HepG2 (cell line): ENCODE measurements around the gene ECSCR. TPM values are rescaled to one million over a fixed set of nuclear protein-coding genes. Genes with fewer than 3 reads are reported as not detected.
A peak's percentile ranks its signal among the peaks of the same experiment; 100 is the strongest.

ENCODE experiments used
- ATAD3A ChIP-seq: sonication (generic); formaldehyde crosslinking; IDR thresholded peaks from 2 replicates; pipeline ENCODE4 v1.4.0; 2020; ENCODE audit warnings: missing genetic modification reagents
- CHCHD3 ChIP-seq: sonication (generic); formaldehyde crosslinking; IDR thresholded peaks from 2 replicates; pipeline ENCODE4 v1.8.0; 2022; ENCODE audit warnings: mild to moderate bottlenecking, missing genetic modification reagents, moderate library complexity
- HOXA7 ChIP-seq: sonication (generic); formaldehyde crosslinking; IDR thresholded peaks from 2 replicates; pipeline ENCODE4 v1.8.1; 2022; ENCODE audit warnings: mild to moderate bottlenecking, missing genetic modification reagents, moderate library complexity
- KLF15 ChIP-seq: sonication (generic); formaldehyde crosslinking; IDR thresholded peaks from 2 replicates; pipeline ENCODE4 v1.8.1; 2023; ENCODE audit warnings: borderline replicate concordance, mild to moderate bottlenecking, inconsistent platforms, missing genetic modification reagents, mixed read lengths
- MLLT10 ChIP-seq: sonication (generic); formaldehyde crosslinking; IDR thresholded peaks from 2 replicates; pipeline ENCODE4 v1.4.0; 2020; ENCODE audit warnings: missing genetic modification reagents
- NR2C2 ChIP-seq: sonication (generic); formaldehyde crosslinking; IDR thresholded peaks from 2 replicates; pipeline ENCODE4 v1.4.0; 2020; ENCODE audit warnings: missing genetic modification reagents, mild to moderate bottlenecking, moderate library complexity, borderline replicate concordance
- RXRA ChIP-seq: sonication (generic); formaldehyde crosslinking; IDR thresholded peaks from 2 replicates; pipeline ENCODE4 v1.5.1; 2020; ENCODE audit warnings: missing genetic modification reagents
- SIN3A ChIP-seq: IDR thresholded peaks from 2 replicates; pipeline ENCODE4 v1.6.1; 2011; ENCODE audit warnings: low read depth, mild to moderate bottlenecking, control low read depth, low read length, borderline replicate concordance
- TFAP4 ChIP-seq: sonication (generic); IDR thresholded peaks from 2 replicates; pipeline ENCODE4 v1.6.1; 2016; ENCODE audit warnings: low read depth, borderline replicate concordance
- ZBTB49 ChIP-seq: sonication (generic); formaldehyde crosslinking; IDR thresholded peaks from 2 replicates; pipeline ENCODE4 v1.4.0; 2020; ENCODE audit warnings: missing genetic modification reagents, borderline replicate concordance
- ZNF496 ChIP-seq: sonication (generic); formaldehyde crosslinking; IDR thresholded peaks from 2 replicates; pipeline ENCODE4 v1.8.1; 2023; ENCODE audit warnings: mild to moderate bottlenecking, moderate library complexity, missing genetic modification reagents; ENCODE audit not compliant: insufficient replicate concordance
- ZSCAN25 ChIP-seq: sonication (generic); formaldehyde crosslinking; IDR thresholded peaks from 2 replicates; pipeline ENCODE4 v1.8.0; 2022; ENCODE audit warnings: mild to moderate bottlenecking, missing genetic modification reagents
- polyA plus RNA-seq, 8 experiments: library from polyadenylated mRNA; depleted of rRNA in 3 of 8; stranded (reverse) in 7 of 8; unstranded in 1 of 8; fragments of >200 nt; fragmentation: Illumina TruSeq in 4 of 8; extraction: Trizol in 4 of 8; gene quantifications; 2 replicates each; pipeline versions ENCODE4 v1.2.1 to v1.2.3, GENCODE V29; 2011 to 2016; ENCODE audit warnings: low read depth in 4 of 8, missing spikeins in 1 of 8, mixed read lengths in 1 of 8; ENCODE audit not compliant: insufficient read depth in 1 of 8
- total RNA-seq, 5 experiments: library from RNA; depleted of rRNA; stranded (reverse); fragments of >200 nt; fragmentation: Illumina TruSeq; extraction: Trizol; gene quantifications; 2 replicates each; pipeline ENCODE4 v1.2.3, GENCODE V29; 2016; ENCODE audit warnings: low read depth in 1 of 5

Gene ECSCR
- total and polyA plus RNA-seq, 2 of the 13 experiments (the other 11 are each of a cell fraction or from before 2014, with no cell fraction given): 0.18 TPM; not detected in 1

GRCh38 chr5:139403787-139404483 is 58.6 kb downstream of the ECSCR start, which contains the start of gene SPATA24 (continued):
- TF ChIP-seq ZNF496 (CRISPR knock-in tag) (no peak), NR2C2 (CRISPR knock-in tag) (peak; percentile 24; the same call in 1 of the 2 replicates), TFAP4 (no peak), KLF15 (no peak), ZBTB49 (CRISPR knock-in tag) (no peak), HOXA7 (CRISPR knock-in tag) (no peak), MLLT10 (no peak), CHCHD3 (CRISPR knock-in tag) (no peak), ATAD3A (CRISPR knock-in tag) (no peak), ZSCAN25 (CRISPR knock-in tag) (no peak), SIN3A (peak; percentile 83; the same call in 1 of the 2 replicates), RXRA (CRISPR knock-in tag) (no peak; the same call in 1 of the 2 replicates)
